ENCODE data around the gene SLC24A3.

The SLC24A3 gene

GRCh38 chr20:19512886-19513677, 300.6 kb downstream of the SLC24A3 start:
- DNase-seq = no peak

GRCh38 chr20:19515074-19515473, 302.6 kb downstream of the SLC24A3 start:
- DNase-seq = no peak

DNA sequence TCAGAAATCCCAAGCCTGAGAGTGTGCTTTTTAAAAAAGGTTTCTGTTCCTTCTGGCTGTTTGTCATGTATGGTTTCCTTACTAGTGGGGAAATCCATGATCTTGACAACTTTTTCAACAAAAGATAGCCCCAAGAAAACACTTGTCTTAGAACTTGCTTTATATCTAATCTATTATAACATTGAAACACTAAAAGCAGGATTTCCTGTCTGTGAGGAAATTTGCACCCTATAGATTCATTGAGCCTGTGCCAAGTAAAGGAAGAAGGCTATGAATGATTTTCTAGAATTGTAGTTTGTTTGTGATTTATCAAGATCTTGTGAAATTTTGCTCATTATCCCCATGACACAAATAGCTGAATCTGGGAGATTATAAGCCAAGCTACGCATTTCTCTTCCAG, 307.0 kb downstream of the SLC24A3 start:
- no peak for DNase-seq

DNA sequence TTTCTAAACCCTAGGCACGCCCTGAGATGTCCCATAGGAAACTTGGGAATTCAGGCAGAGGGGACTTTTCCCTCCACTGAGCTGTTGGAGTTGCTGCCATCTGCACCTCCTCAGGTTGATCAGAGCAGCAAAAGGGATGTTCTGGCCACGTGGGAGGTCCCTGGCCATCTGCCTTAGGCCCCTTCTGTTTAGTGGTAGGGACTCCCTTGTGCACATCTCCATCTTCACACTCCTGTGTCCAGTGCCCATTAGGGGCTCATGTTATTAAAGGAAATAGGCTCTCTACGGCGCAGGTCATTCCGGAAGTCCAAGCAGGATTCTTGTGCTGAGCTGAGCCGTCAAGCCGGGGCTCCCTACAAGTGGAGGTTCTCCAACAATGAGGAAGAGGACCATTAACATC, 307.8 kb downstream of the SLC24A3 start:
- no peak for DNase-seq

DNA sequence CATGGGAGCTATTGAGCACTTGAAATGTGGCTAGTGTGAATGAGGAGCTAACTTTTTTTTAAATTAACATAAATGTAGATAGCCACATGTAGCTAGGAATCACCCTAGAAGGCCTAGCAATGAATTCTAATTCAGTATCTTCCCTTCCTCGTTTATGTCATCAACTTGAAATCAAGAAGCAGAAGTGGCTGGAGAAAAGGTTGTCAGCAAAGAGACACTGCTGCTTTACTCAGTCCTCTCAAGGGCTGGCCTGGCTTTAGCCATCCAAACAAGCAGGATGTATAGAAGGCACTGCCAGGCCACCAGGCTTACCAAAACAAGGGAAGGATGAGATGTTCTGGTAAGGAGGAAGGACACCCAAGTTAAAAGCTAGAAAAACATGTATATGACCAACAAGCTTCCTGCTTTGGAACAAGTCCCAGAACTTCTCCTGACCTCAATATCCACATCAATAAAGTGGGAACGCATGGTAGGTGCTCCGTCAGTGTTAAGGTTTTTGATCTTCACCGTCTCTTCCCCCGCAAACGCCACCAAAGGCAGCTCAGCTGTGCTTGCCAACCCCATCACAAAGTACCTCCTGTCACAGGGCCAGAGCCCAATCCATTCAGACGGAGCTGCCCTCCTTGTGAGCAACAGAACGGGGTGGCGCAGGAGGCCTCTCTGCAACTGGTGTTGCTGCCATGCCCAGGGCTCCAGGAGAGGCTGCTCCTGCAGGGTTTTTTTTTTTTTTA, 309.8 kb downstream of the SLC24A3 start:
- no peak for DNase-seq

DNA sequence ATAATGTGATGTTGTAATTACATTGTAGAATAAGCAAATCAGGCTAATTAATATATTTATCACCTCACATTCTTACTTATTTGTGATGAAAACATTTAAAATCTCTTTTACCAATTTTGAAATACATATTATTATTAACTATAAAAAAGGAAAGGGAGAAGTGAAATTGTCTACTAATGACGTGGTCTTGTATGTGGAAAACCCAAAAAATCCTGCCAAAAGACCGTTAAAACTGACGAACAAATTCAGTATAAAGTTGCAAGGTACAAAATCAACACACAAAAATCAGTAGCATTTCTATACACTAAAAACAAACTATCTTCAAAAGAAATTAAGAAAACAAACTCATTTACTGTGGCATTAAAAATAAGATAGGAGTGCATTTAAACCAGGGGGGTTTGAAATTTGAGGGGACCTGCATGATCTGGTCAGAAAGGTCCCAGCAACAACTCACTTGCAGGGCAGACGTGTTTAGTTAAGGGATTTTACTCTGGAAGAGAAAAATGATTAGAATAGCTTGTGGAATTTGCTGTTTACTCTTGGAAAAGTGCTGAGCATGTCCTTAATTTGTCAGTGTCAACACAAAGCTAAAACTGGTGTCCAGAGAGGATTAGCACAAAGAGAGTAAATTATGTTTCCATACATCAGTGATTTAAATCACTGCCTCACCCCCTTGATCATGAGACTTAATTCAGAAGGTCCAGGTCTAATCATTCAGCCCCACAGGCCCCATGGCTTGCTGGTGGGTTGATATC, 310.6 kb downstream of the SLC24A3 start:
- DNase-seq = no peak

- no peak for DNase-seq
Observed at GRCh38 chr20:19524691-19525090, 312.2 kb downstream of the SLC24A3 start.

DNA sequence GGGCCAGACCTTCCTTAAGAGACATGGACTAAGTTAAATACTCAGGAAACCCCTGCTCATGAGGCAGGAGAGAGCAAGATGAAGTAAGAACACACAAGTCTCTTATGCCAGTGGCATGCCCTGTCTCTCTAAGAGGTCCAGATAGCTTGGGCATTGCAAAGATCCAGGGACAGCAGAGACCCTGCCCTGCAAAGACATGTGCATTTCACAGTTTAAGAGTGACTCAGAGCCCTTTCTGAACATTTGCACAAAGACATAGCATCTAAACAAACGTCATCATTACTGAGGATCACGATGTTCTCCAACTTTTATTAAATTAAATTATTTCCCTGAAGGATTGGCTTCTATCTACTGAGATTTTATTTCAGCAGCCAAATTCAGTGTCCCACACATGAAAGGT, 315.1 kb downstream of the SLC24A3 start:
- no peak for DNase-seq

DNA sequence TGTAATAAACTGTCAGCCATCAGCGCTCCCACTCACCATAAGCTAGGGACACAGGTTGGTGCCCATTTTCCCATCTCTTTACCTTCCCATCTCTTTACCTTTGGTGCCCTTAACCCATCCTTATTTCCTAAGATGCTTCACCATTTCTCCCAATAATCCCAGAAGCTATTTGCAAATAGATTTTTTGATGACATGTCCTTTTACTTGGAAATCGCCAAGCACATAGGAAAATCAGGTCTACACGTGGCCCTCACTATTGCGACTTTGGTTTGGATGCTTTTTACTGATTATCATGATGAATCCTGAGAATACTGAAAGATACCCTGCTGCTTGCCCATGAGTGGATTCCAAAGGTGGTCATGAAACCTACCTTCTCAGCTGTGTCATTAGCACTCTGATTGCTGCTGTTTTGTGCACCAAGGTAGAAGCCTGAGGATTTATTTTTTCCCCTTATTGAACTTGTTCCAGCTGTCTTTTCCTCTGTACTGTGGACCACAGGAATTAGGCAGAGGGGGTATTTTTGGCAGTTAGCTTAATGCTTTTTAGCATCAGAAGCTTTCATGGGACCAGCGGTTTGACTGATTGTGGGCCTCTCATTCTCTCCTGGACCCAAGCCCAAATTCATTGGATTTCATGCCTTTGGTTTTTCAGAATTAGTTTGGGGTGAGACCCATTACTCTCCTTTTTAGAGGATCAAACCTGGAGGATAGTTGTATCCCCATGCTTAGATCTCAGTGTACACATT, 316.0 kb downstream of the SLC24A3 start:
- DNase-seq = no peak

DNA sequence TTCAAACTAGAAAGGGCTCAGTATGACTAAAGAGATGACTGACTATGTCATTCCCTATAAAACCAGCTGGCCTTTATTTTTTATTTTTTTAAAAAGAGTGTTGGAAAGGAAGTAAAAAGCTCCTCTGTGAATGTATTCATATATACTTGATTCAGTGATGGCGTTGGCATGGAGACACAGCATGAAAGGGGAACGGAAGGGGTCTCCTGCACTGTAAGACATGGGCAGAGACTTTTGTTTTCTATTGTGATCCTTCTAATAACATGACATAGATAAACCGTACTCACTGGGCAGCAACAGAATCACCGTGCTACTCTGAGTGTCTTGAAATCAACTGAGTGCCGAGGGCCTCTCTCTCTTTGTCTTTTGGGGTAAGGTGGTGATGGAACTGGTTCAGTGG, 317.6 kb downstream of the SLC24A3 start:
- DNase-seq = no peak

DNA sequence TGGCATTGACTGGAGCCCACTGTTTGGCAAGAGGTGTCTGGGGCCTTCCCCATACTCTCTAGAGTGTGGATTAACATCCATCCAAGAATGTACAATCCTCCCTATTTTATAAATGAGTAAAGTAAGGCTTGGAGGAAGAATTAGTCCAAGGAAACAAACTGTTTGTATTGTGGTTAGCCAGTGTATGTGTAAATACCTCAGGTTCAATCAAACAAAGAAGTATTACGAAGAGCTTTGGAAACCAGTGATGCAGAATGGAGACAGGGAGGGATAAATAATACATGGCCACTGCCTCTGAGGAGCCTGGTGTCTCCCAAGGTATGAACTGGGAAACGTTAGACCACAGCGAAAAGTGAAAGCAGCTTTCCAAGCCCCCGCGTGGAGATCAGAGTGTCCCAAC, 319.0 kb downstream of the SLC24A3 start:
- DNase-seq = no peak

- no peak for DNase-seq
Observed at GRCh38 chr20:19538556-19538955, 326.1 kb downstream of the SLC24A3 start.

DNA sequence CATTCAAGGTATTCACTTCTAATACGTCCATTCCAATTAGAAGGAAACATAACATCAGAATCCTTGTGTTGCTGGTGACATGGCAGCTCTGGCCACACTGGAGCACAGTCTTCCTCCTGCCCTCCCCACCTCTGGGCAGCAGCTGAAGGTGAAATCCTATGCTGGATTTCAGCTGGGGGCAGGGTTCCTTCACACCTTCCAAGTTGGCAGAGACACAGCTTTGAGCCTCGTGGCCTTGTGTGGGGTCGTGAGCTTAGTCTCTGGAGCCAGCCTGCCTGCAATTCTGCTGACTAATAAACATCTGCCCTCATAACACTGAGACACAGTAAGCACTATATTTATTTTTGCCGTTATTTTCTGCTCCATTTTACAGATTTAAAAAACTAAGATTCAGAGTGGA, 326.7 kb downstream of the SLC24A3 start:
- DNase-seq = no peak

DNA sequence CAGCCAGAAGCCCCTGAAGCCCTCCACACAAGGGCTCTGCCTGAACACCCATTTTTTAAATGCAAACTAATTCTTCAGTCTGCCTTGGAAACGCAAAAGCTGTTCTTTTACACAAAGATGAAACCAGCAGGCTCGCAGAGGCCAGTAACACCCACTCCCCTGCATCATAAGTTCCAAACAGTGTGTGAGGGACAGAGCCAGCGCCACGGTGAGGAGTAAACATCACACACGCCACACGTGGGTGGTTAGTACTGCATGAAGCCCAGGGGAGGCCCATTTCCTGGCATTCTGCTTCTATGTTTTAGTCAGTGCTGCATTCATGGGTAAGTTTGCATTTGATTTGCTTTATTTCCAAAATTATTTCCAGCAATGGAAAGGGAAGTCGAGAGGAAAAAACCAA, 327.9 kb downstream of the SLC24A3 start:
- DNase-seq = no peak

DNA sequence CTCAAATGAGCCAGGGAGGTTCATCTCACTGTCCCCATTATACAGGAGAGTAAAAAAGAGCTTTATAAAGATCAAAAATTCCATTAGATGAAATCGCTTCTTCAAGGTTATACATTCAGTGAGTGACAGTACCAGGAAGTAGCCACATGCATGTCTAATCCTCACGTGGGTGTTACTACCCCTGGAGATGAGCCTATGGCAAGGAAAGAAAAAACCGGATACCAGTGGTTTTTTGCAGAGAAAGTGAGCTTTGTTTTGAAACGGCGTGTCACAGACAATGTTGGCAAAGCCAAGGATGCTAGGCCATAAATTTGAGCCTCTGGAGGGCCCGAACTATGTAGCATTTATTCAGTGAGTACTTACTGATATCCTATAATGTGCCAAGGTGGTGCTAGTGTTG, 330.7 kb downstream of the SLC24A3 start:
- no peak for DNase-seq

- no peak for DNase-seq
Observed at GRCh38 chr20:19544684-19545083, 332.2 kb downstream of the SLC24A3 start.

DNA sequence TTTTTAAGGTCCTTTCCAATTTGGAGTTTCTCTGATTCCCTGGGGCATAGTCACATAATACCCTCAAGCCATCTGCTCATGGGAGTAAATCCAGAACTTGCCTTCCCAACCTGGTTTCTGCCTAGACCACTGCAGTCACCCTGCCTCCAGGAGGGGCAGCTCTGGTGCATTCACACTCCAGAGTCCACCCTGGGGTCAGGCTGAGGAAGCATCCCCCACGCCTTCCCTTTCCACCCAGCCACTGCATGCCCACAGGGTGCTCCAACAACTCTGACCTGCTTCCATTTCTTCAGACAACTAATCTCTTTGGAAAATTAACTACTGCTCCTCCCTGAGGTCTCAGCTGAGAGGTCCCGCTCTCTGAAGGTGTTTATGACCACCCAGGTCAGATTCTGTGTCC, 334.2 kb downstream of the SLC24A3 start:
- DNase-seq = no peak

DNA sequence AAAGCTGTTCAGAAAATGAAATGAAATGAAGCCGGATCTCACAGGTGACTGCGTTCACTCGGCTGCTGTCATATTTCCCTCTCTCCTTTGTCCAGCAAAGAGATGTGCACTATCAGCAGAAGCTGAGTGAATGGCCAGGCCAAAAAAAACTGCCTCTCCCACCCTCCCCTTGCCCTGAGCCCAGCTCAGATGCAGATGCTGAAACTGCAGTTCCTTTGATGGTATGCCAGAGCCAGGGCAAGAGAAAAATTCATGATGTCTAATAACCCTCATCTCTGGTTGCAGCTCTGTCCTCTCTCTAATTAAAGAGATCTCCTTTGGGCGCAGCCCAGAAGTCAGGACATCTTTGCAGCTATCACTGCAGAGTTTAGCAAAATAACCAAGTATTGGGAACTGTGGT, 335.1 kb downstream of the SLC24A3 start:
- no peak for DNase-seq

- no peak for DNase-seq
Observed at GRCh38 chr20:19549896-19550295, 337.5 kb downstream of the SLC24A3 start.

DNA sequence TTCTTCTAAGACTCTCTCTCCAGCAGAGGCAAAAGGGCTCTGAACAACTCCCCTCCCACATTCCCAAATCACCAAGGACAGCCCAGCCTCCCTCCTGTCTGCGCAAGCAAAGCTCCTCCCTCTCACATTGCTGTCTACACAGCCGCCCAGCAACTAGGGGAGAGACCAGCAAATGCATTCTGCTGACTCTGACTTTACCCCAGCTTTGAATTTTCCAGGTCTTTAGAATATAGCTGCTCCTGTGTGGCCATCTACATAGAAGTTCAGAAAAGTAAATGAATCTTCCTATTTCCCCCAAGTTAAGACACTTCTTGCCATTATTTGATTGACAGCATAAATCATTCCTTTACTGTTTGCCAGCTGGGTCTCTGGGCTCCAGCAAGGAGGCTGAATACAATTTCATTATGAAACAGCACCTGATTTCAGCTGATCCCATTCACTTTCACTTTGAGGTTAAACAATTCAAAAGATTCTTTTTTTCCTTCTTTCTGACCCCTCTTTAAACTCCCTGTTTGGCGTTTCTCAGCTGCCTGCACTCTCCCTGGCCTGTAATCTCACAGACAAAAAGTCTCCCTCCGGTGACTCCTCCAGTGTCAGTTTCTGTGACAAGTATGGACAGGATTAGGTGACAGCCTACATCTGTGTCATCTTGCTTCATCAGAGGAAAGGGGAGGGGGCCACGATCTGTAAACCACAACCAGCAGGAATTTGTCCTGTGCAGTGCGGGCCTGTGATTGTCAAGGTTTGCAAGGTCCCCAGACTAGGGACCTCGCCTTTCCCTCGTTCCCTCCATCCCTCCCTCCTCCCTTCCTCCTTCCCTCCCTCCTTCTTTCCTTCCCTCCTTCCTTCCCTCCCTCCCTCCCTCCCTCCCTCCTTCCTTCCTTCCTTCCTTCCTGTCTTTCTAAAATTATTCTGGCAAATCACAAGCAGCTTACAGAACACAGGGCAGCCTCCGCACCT, 340.1 kb downstream of the SLC24A3 start:
- peak; percentile 10 for DNase-seq

GRCh38 chr20:19554666-19555065, 342.2 kb downstream of the SLC24A3 start:
- DNase-seq = no peak

DNA sequence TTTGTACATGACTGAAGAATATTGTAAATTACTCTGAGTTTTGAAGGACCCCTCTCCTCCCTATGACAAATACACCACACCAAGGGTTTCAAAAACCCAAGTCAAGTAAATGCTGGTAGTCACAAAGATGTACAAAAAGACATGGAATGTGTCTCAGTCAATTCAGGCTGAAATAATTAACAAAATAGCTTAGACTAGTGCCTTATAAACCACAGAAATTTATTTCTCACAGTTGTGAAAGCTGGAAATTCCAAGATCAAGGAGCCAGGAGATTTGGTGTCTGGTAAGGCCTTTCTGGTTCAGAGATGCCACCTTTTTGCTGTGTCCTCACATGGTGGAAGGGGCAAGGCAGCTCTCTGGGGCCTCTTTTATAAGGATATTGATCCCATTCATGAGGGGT, 343.3 kb downstream of the SLC24A3 start:
- DNase-seq = no peak
